ENCODE results near the gene MORF4L1. TPM values are rescaled to one million over a fixed set of nuclear protein-coding genes. Genes with fewer than 3 reads are reported as not detected.

MORF4L1 gene
- total RNA-seq, 1 donor from 2014 or later = 271 TPM

DNA sequence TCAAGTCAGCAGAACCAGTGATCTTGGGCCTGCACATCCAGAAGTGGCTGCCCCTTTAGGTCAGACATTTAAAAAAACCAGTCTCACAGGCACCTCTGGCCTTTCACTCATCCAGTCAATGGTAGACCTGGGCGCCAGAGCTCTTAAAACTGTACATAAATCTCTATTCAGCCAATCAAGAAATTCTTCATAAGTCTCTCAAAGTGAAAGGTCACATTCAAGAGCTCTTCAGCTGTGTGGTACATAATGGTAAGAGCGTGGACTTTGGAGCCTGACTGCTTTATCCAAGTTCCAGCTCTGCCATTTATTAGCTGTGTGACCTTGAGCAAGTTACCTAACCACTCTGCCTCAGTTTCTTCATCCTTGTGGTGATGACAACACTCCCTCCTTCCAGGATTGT, 22.3 kb upstream of the MORF4L1 start:
- Mint-ChIP-seq H3K27me3 (no peaks in the 10 kb centered on the region), H3K9me3 (no peaks in the 10 kb centered on the region), H3K36me3 (ENCODE audit: low read depth) (no peaks in the 10 kb centered on the region), H3K4me3 (no peak overlapping the region), H3K4me1 (no peaks in the 10 kb centered on the region), H3K27ac (no peak overlapping the region)
- ATAC-seq (ENCODE audit: low read depth) (no peak), DNase-seq (no peak)
- intact Hi-C loops (cut with micrococcal nuclease) = no loop called here
- CTCF ChIA-PET = interaction anchor here (0.6 kb wide), 1 partner anchor 10 kb away, joined by 3 read pairs; no protein-coding TSS in a partner anchor
- POLR2A ChIA-PET = no interaction called here
- TF ChIP-seq, protein P1, sequence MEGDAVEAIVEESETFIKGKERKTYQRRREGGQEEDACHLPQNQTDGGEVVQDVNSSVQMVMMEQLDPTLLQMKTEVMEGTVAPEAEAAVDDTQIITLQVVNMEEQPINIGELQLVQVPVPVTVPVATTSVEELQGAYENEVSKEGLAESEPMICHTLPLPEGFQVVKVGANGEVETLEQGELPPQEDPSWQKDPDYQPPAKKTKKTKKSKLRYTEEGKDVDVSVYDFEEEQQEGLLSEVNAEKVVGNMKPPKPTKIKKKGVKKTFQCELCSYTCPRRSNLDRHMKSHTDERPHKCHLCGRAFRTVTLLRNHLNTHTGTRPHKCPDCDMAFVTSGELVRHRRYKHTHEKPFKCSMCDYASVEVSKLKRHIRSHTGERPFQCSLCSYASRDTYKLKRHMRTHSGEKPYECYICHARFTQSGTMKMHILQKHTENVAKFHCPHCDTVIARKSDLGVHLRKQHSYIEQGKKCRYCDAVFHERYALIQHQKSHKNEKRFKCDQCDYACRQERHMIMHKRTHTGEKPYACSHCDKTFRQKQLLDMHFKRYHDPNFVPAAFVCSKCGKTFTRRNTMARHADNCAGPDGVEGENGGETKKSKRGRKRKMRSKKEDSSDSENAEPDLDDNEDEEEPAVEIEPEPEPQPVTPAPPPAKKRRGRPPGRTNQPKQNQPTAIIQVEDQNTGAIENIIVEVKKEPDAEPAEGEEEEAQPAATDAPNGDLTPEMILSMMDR (IDR thresholded peaks at IDR 0.05) = no peak

DNA sequence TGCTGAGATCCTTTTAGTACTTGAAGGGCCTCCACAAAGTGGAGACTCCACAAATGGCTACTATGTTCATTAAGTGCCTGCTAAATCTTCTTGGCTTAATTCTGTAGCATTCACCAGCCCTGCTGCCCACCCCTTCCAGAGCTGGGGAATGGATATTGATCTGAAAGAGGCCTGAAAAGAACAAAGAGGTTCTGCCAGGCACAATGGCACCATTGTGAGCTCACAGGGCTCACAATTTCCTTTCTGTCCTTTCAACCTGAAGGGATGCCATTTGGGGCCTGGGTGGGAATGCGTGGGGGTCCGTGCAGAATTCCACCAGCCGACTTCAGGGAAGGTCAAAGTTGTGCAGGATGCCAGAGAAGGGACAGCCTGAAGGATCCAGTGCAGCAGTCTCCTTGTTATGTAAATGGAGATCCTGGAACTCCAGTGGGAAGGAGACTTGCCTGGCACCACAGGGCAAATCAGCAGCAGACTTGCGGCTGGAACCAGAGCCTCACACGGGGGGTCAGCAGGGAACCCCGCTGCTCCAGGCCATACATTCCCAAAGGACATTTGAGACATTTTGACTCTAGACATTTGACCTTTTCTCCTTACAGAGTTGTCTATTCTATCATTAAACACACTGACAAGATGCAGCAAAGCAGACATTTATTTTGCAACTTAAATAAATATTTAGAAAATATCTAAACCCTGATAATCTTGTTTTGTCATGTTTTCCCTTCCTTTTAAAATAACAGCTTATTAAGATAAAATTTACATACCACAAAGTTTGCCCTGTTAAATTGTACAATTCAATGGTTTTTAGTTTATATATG, 21.5 kb upstream of the MORF4L1 start:
- POLR2A ChIA-PET = no interaction called here
- intact Hi-C loops (cut with micrococcal nuclease) = no loop called here
- Mint-ChIP-seq H3K9me3 (no peaks in the 10 kb centered on the region), H3K4me1 (no peaks in the 10 kb centered on the region), H3K36me3 (ENCODE audit: low read depth) (no peaks in the 10 kb centered on the region), H3K4me3 (no peak overlapping the region), H3K27ac (no peak overlapping the region), H3K27me3 (no peaks in the 10 kb centered on the region)
- DNase-seq (no peak), ATAC-seq (ENCODE audit: low read depth) (no peak)
- CTCF ChIA-PET = interaction anchor here (0.6 kb wide), 1 partner anchor 9 kb away, joined by 3 read pairs; no protein-coding TSS in a partner anchor
- TF ChIP-seq, protein P1 (IDR thresholded peaks at IDR 0.05) = no peak

DNA sequence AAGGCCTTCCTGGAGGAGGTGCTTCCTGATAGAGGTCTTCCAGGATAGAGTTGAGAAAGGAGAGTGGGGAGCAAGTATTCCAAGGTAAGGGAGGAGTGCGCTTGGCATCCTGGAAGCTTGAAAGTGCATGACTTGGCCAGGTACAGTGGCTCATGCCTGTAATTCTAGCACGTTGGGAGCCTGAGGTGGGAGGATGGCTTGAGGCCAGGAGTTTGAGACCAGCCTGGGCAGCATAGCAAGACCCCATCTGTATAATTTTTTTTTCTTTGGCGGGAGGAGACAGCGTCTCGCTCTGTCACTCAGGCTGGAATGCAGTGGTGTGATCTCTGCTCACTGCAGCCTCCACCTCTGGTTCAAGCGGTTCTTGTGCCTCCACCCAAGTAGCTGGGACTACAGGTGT, 19.2 kb upstream of the MORF4L1 start:
- Mint-ChIP-seq H3K27me3 (no peaks in the 10 kb centered on the region), H3K27ac (no peak overlapping the region), H3K9me3 (no peaks in the 10 kb centered on the region), H3K36me3 (ENCODE audit: low read depth) (no peaks in the 10 kb centered on the region), H3K4me1 (no peaks in the 10 kb centered on the region), H3K4me3 (no peak overlapping the region)
- intact Hi-C loops (cut with micrococcal nuclease) = no loop called here
- TF ChIP-seq, protein P1 (IDR thresholded peaks at IDR 0.05) = no peak
- no peak for ATAC-seq (ENCODE audit: low read depth)
- POLR2A ChIA-PET = no interaction called here
- CTCF ChIA-PET = interaction anchor here (1.3 kb wide), 1 partner anchor 331 kb away, joined by 5 read pairs; no protein-coding TSS in a partner anchor
- no peak for DNase-seq

DNA sequence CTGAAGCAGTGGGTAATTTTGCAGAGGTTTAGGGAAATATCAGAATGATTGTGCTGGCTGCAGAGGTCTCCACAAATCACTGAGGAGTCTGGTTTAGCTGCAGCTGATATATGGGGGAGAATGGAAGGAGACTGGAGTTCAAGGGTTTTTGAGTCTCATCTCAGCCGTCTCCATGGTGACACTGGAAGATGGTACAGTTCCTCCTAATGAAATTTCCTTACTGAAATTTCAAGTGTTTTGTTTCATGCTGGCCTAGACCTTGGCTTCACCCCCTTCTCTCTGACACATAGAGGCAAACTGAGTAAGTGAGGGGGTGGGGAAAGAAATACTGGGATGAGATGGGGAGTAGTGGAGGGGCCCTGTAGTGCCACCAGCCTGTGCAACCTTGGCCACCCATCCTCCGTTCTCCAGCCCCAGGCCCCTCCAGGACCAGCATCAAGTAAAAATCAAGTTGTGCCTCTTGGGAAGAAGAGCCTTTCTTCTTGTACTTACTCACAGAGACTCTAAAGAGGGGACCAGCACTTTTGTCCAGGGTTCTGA, 17.8 kb upstream of the MORF4L1 start:
- TF ChIP-seq, protein P1 (IDR thresholded peaks at IDR 0.05) = no peak
- ATAC-seq (ENCODE audit: low read depth) = no peak
- CTCF ChIA-PET = interaction anchor here (1.3 kb wide), 1 partner anchor 330 kb away, joined by 5 read pairs; no protein-coding TSS in a partner anchor
- no peak for DNase-seq
- no peaks in the 10 kb centered on the region for H3K36me3 Mint-ChIP-seq (ENCODE audit: low read depth)
- no peaks in the 10 kb centered on the region for H3K9me3 Mint-ChIP-seq
- POLR2A ChIA-PET = no interaction called here
- H3K27me3 Mint-ChIP-seq = no peaks in the 10 kb centered on the region
- intact Hi-C loops (cut with micrococcal nuclease) = no loop called here
- no peak overlapping the region for H3K4me3 Mint-ChIP-seq
- peaks cover 2% of the 10 kb centered on the region for H3K4me1 Mint-ChIP-seq
- H3K27ac Mint-ChIP-seq = no peak overlapping the region

DNA sequence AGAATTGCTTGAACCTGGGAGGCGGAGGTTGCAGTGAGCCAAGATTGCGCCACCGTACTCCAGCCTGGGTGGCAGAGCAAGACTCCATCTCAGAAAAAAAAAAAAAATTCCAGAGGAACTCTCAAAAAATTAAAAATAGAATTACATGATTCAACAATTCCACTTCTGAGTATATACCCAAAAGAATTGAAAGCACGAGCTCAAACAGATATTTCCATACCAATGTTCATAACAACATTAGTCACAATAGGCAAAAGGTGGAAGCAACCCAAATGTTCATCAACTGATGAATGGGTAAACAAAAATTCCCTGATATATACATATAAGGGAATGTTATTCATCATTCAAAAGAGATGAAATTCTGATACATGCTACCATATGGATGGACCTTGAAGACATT, 16.9 kb upstream of the MORF4L1 start:
- DNase-seq (no peak), ATAC-seq (ENCODE audit: low read depth) (no peak)
- TF ChIP-seq, protein P1 (IDR thresholded peaks at IDR 0.05) = no peak
- intact Hi-C loops (cut with micrococcal nuclease) = no loop called here
- Mint-ChIP-seq H3K9me3 (no peaks in the 10 kb centered on the region), H3K27ac (no peak overlapping the region), H3K4me3 (no peak overlapping the region), H3K4me1 (peaks cover 7% of the 10 kb centered on the region), H3K36me3 (ENCODE audit: low read depth) (no peaks in the 10 kb centered on the region), H3K27me3 (no peaks in the 10 kb centered on the region)
- POLR2A ChIA-PET = interaction anchor here (0.7 kb wide), 1 partner anchor 315 kb away, joined by 4 read pairs; the partner anchor contains the start of gene PSMA4
- CTCF ChIA-PET = interaction anchor here (0.7 kb wide), 1 partner anchor 46 kb away, joined by 3 read pairs; no protein-coding TSS in a partner anchor
